ENCODE data around the gene KRTAP21-2. TPM values are rescaled to one million over a fixed set of nuclear protein-coding genes. Genes with fewer than 3 reads are reported as not detected.

Gene KRTAP21-2
- total and polyA plus RNA-seq, 7 donors, result not detected

GRCh38 chr21:30726726-30727125, 20.3 kb downstream of the KRTAP21-2 start:
- DNase-seq, result no peak
- no peaks in the 10 kb centered on the region for H3K4me1 ChIP-seq
- no peak overlapping the region for H3K4me3 ChIP-seq
- H3K27ac ChIP-seq, result no peak overlapping the region
- 38 to 66% methylated on average over 1 of the region's 1 CpG for WGBS, 2 donors
- H3K9me3 ChIP-seq, result no peaks in the 10 kb centered on the region
- H3K36me3 ChIP-seq, result no peaks in the 10 kb centered on the region
- intact Hi-C loops (cut with DNase I), result no loop called here
- no peaks in the 10 kb centered on the region for H3K27me3 ChIP-seq
- TF ChIP-seq EP300 (IDR thresholded peaks at IDR 0.05) (no peak), CTCF (IDR thresholded peaks at IDR 0.05) (no peak), POLR2AphosphoS5 (IDR thresholded peaks at IDR 0.05) (no peak), POLR2A (IDR thresholded peaks at IDR 0.05) (no peak)

- Histone ChIP-seq H3K9me3 (no peaks in the 10 kb centered on the region), H3K27me3 (no peaks in the 10 kb centered on the region), H3K4me1 (no peaks in the 10 kb centered on the region), H3K4me3 (no peak overlapping the region), H3K27ac (no peak overlapping the region), H3K36me3 (no peaks in the 10 kb centered on the region)
- intact Hi-C loops (cut with DNase I), result no loop called here
- no peak for DNase-seq
- WGBS, 2 donors, result 89 to 92% methylated on average over 1 of the region's 1 CpG
- TF ChIP-seq POLR2AphosphoS5 (IDR thresholded peaks at IDR 0.05), result no peak
- no peak for TF ChIP-seq EP300 (IDR thresholded peaks at IDR 0.05)
- no peak for TF ChIP-seq POLR2A (IDR thresholded peaks at IDR 0.05)
Measured at GRCh38 chr21:30719401-30719800, 27.7 kb downstream of the KRTAP21-2 start.

GRCh38 chr21:30718239-30718909, 28.7 kb downstream of the KRTAP21-2 start, which contains the start of gene KRTAP21-3:
Gene KRTAP21-3, minus strand, starts transcription at chr21:30718777. Its CDS starts 18 bp downstream, at chr21:30718759.
- no peak for DNase-seq
- no peaks in the 10 kb centered on the region for H3K27me3 ChIP-seq
- WGBS, 2 donors, result 74 to 75% methylated on average over 3 of the region's 3 CpGs
- no peaks in the 10 kb centered on the region for H3K36me3 ChIP-seq
- TF ChIP-seq POLR2A (IDR thresholded peaks at IDR 0.05) (no peak), CTCF (IDR thresholded peaks at IDR 0.05) (no peak), EP300 (IDR thresholded peaks at IDR 0.05) (no peak), POLR2AphosphoS5 (IDR thresholded peaks at IDR 0.05) (no peak)
- intact Hi-C loops (cut with DNase I), result no loop called here
- H3K27ac ChIP-seq, result no peak within 1 kb of the TSS
- H3K9me3 ChIP-seq, result no peaks in the 10 kb centered on the region
- H3K4me3 ChIP-seq, result no peak within 1 kb of the TSS
- H3K4me1 ChIP-seq, result no peaks in the 10 kb centered on the region

GRCh38 chr21:30717105-30717504, 30.0 kb downstream of the KRTAP21-2 start:
- intact Hi-C loops (cut with DNase I), result no loop called here

GRCh38 chr21:30714946-30715345, 32.1 kb downstream of the KRTAP21-2 start:
- no peak for TF ChIP-seq POLR2AphosphoS5 (IDR thresholded peaks at IDR 0.05)
- TF ChIP-seq EP300 (IDR thresholded peaks at IDR 0.05), result no peak
- no peak for TF ChIP-seq CTCF (IDR thresholded peaks at IDR 0.05)
- no peak for TF ChIP-seq POLR2A (IDR thresholded peaks at IDR 0.05)
- no peaks in the 10 kb centered on the region for H3K36me3 ChIP-seq
- H3K9me3 ChIP-seq, result no peaks in the 10 kb centered on the region
- intact Hi-C loops (cut with DNase I), result no loop called here
- no peak for DNase-seq
- H3K27ac ChIP-seq, result no peak overlapping the region
- H3K4me3 ChIP-seq, result no peak overlapping the region
- 75 to 81% methylated on average over 2 of the region's 2 CpGs for WGBS, 2 donors
- H3K27me3 ChIP-seq, result no peaks in the 10 kb centered on the region
- no peaks in the 10 kb centered on the region for H3K4me1 ChIP-seq

More at GRCh38 chr21:30717105-30717504, 30.0 kb downstream of the KRTAP21-2 start:
- Histone ChIP-seq H3K4me1 (no peaks in the 10 kb centered on the region), H3K36me3 (no peaks in the 10 kb centered on the region), H3K4me3 (no peak overlapping the region), H3K9me3 (no peaks in the 10 kb centered on the region), H3K27ac (no peak overlapping the region), H3K27me3 (no peaks in the 10 kb centered on the region)
- 90 to 93% methylated on average over 2 of the region's 2 CpGs for WGBS, 2 donors
- TF ChIP-seq POLR2A (IDR thresholded peaks at IDR 0.05), result no peak
- TF ChIP-seq CTCF (IDR thresholded peaks at IDR 0.05), result no peak
- no peak for TF ChIP-seq EP300 (IDR thresholded peaks at IDR 0.05)
- no peak for TF ChIP-seq POLR2AphosphoS5 (IDR thresholded peaks at IDR 0.05)
- DNase-seq, result no peak
